Hepatocyte (in vitro differentiated cells): ENCODE results near the gene PF4V1.

Experiments used
- EZH2 ChIP-seq: fragments of 200-600 bp; sonication (generic); IDR thresholded peaks from 2 replicates; pipeline ENCODE4 v1.6.1; 2016; ENCODE audit warnings: antibody characterized with exemption, mild to moderate bottlenecking, borderline replicate concordance
- TF ChIP-seq, protein P1 (sequence below): fragments of 200-600 bp; sonication (generic); IDR thresholded peaks from 2 replicates; pipeline ENCODE4 v1.5.1; 2016; ENCODE audit warnings: antibody characterized with exemption, mild to moderate bottlenecking; ENCODE audit not compliant: poor library complexity

DNA sequence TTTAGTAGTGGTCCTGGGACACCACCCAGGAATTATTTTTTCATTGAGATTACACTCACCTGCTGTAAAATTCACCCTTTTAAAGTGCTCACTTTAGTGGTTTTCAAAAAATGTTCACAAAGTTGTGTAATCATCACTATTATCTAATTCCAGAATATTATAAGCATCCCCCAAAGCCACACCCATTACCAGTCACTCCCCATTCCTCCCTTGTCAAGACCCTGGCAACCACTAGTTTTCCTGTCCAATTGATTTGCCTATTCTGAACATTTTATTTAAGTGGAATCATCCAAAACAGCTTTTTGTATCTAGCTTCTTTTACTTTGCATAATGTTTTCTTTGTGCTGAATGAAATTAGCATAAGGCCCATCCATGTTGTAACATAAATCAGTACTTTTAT, 29.3 kb upstream of the PF4V1 start:
- TF ChIP-seq, protein P1, sequence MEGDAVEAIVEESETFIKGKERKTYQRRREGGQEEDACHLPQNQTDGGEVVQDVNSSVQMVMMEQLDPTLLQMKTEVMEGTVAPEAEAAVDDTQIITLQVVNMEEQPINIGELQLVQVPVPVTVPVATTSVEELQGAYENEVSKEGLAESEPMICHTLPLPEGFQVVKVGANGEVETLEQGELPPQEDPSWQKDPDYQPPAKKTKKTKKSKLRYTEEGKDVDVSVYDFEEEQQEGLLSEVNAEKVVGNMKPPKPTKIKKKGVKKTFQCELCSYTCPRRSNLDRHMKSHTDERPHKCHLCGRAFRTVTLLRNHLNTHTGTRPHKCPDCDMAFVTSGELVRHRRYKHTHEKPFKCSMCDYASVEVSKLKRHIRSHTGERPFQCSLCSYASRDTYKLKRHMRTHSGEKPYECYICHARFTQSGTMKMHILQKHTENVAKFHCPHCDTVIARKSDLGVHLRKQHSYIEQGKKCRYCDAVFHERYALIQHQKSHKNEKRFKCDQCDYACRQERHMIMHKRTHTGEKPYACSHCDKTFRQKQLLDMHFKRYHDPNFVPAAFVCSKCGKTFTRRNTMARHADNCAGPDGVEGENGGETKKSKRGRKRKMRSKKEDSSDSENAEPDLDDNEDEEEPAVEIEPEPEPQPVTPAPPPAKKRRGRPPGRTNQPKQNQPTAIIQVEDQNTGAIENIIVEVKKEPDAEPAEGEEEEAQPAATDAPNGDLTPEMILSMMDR, result no peak
- TF ChIP-seq EZH2, result no peak
